HepG2 (cell line): ENCODE measurements around the gene RFTN1. TPM values are rescaled to one million over a fixed set of nuclear protein-coding genes. Genes with fewer than 3 reads are reported as not detected.

Experiments used
- ATAC-seq: fragments of 200-7000 bp; cut with Tn5 transposase; 3 replicates; pipeline ENCODE4 v1.9.1; 2020; ENCODE audit warnings: mild to moderate bottlenecking, moderate library complexity
- BruUV-seq: library from RNA; stranded (reverse); fragments of 400-500 nt; replicated peaks from 2 replicates; lab custom pipeline; 2021; lab: Mats Ljungman, UMichigan
- CTCF ChIA-PET: fragments of 300-600 bp; formaldehyde crosslinking; extraction: SDS; loops from one replicate; lab custom pipeline; 2021; ENCODE audit warnings: low total read pairs, inconsistent platforms, low intra/inter-chr PET ratio; lab: Yijun Ruan, JAX
- POLR2A ChIA-PET: fragments of 350-600 bp; sonication (Branson Sonifier 250); formaldehyde crosslinking; loops from one replicate; lab custom pipeline; 2020; ENCODE audit warnings: antibody characterized with exemption, inconsistent platforms; lab: Yijun Ruan, JAX
- DNase-seq: peaks from one replicate; pipeline ENCODE4 v3.0.0-alpha.2; 2015; ENCODE audit warnings: low spot score
- FAIRE-seq: peaks from 3 replicates; lab custom pipeline; 2011; peaks lifted over from hg19 to GRCh38; lab: Jason Lieb, UNC
- H2AFZ ChIP-seq: one replicate; pipeline ENCODE4 v1.6.1; 2011; ENCODE audit warnings: low read length, inconsistent platforms
- H3K27ac ChIP-seq: fragments of 300-600 bp; 3 replicates; pipeline ENCODE4 v1.8.0; 2011; ENCODE audit warnings: mixed run types, mild to moderate bottlenecking, mixed read lengths, low read length, inconsistent platforms; ENCODE audit not compliant: insufficient read depth; ENCODE audit errors: extremely low read length
- H3K27me3 ChIP-seq, 2 experiments: fragments of 200-600 bp in 1 of 2; 2 replicates in 1 of 2; 3 replicates in 1 of 2; pipeline versions ENCODE4 v1.6.0 to v1.8.0; 2011; ENCODE audit warnings: low read length in 2 of 2, mild to moderate bottlenecking in 2 of 2, moderate library complexity in 2 of 2, inconsistent platforms in 1 of 2; ENCODE audit not compliant: insufficient read depth in 2 of 2, control insufficient read depth in 1 of 2
- H3K36me3 ChIP-seq, 2 experiments: fragments of 200-600 bp in 1 of 2; replicated peaks in 1 of 2; 2 replicates in 1 of 2; 3 replicates in 1 of 2; pipeline versions ENCODE4 v1.5.1 to v1.8.0; 2011; ENCODE audit warnings: low read length in 2 of 2, inconsistent platforms in 1 of 2; ENCODE audit not compliant: insufficient read depth in 2 of 2, control insufficient read depth in 1 of 2
- H3K4me1 ChIP-seq: 2 replicates; pipeline ENCODE4 v1.5.1; 2012; ENCODE audit warnings: low read length, inconsistent platforms; ENCODE audit not compliant: insufficient read depth
- H3K4me2 ChIP-seq: 2 replicates; pipeline ENCODE4 v1.6.0; 2011; ENCODE audit warnings: low read depth, low read length, inconsistent platforms
- H3K4me3 ChIP-seq, 3 experiments: fragments of 200-600 bp in 1 of 3; sonication (generic), shearing (Covaris generic) in 1 of 3; replicated peaks in 1 of 3; 2 replicates each; pipeline ENCODE4 v1.5.1; 2011 to 2016; ENCODE audit warnings: low read length in 3 of 3, inconsistent platforms in 2 of 3, low read depth in 2 of 3, mild to moderate bottlenecking in 2 of 3, control low read depth in 1 of 3, mixed read lengths in 1 of 3; ENCODE audit not compliant: insufficient read depth in 1 of 3
- H3K79me2 ChIP-seq: one replicate; pipeline ENCODE4 v1.6.1; 2011; ENCODE audit warnings: low read length, inconsistent platforms; ENCODE audit not compliant: insufficient read depth
- H3K9ac ChIP-seq: 2 replicates; pipeline ENCODE4 v1.6.0; 2011; ENCODE audit warnings: mild to moderate bottlenecking, low read depth, low read length, inconsistent platforms; ENCODE audit not compliant: insufficient read depth
- H3K9me3 ChIP-seq: 2 replicates; pipeline ENCODE4 v1.5.1; 2012; ENCODE audit warnings: mild to moderate bottlenecking, low read length
- H4K20me1 ChIP-seq: 2 replicates; pipeline ENCODE4 v1.6.0; 2011; ENCODE audit warnings: inconsistent platforms, mild to moderate bottlenecking, low read length, moderate library complexity; ENCODE audit not compliant: insufficient read depth
- GATA4 ChIP-seq: sonication (generic); IDR thresholded peaks from 2 replicates; pipeline ENCODE4 v1.6.1; 2016; ENCODE audit warnings: antibody characterized with exemption, low read depth, borderline replicate concordance
- HOXA9 ChIP-seq: sonication (generic); formaldehyde crosslinking; IDR thresholded peaks from 2 replicates; pipeline ENCODE4 v1.8.1; 2022; ENCODE audit warnings: missing genetic modification reagents, mild to moderate bottlenecking, moderate library complexity, borderline replicate concordance
- PHF21A ChIP-seq: sonication (generic); formaldehyde crosslinking; IDR thresholded peaks from 2 replicates; pipeline ENCODE4 v1.5.0; 2020; ENCODE audit warnings: mild to moderate bottlenecking, missing genetic modification reagents
- PRMT3 ChIP-seq: sonication (generic); formaldehyde crosslinking; IDR thresholded peaks from 2 replicates; pipeline ENCODE4 v1.8.1; 2022; ENCODE audit warnings: low read depth, mild to moderate bottlenecking, moderate library complexity, missing genetic modification reagents, borderline replicate concordance
- SAP130 ChIP-seq: IDR thresholded peaks from 2 replicates; pipeline ENCODE4 v1.6.1; 2016; ENCODE audit warnings: low read depth
- ZNF260 ChIP-seq: sonication (generic); formaldehyde crosslinking; IDR thresholded peaks from 2 replicates; pipeline ENCODE4 v1.4.0; 2020; ENCODE audit warnings: missing genetic modification reagents, low read depth, mild to moderate bottlenecking, borderline replicate concordance
- ZNF367 ChIP-seq: sonication (generic); formaldehyde crosslinking; IDR thresholded peaks from 2 replicates; pipeline ENCODE4 v1.4.0; 2020; ENCODE audit warnings: missing genetic modification reagents, borderline replicate concordance
- ZNF674 ChIP-seq: sonication (generic); formaldehyde crosslinking; IDR thresholded peaks from 2 replicates; pipeline ENCODE4 v1.5.0; 2020; ENCODE audit warnings: low read depth, mild to moderate bottlenecking, missing genetic modification reagents
- ZNF678 ChIP-seq: sonication (generic); formaldehyde crosslinking; IDR thresholded peaks from 2 replicates; pipeline ENCODE4 v1.4.0; 2020; ENCODE audit warnings: mild to moderate bottlenecking, missing genetic modification reagents
- WGBS: methylation state at CpG from one replicate; pipeline ENCODE4 v1.1.6; 2017; ENCODE audit warnings: low lambda C conversion rate; 5-methylcytosine and 5-hydroxymethylcytosine counted together
- in situ Hi-C: cut with HindIII; loops from 2 replicates; pipeline ENCODE4 v1.10.0; 2017; ENCODE audit warnings: low pct_unique_long_range_greater_than_20kb; ENCODE audit not compliant: extremely low pct_ligation_motif_present
- intact Hi-C: fragments of 100-400 bp; cut with micrococcal nuclease; formaldehyde crosslinking; loops from one replicate; pipeline ENCODE4 v1.10.0; 2022; ENCODE audit not compliant: unreplicated experiment
- polyA plus RNA-seq, 8 experiments: library from polyadenylated mRNA; depleted of rRNA in 3 of 8; stranded (reverse) in 7 of 8; unstranded in 1 of 8; fragments of >200 nt; fragmentation: Illumina TruSeq in 4 of 8; extraction: Trizol in 4 of 8; gene quantifications; 2 replicates each; pipeline versions ENCODE4 v1.2.1 to v1.2.3, GENCODE V29; 2011 to 2016; ENCODE audit warnings: low read depth in 4 of 8, missing spikeins in 1 of 8, mixed read lengths in 1 of 8; ENCODE audit not compliant: insufficient read depth in 1 of 8
- total RNA-seq, 5 experiments: library from RNA; depleted of rRNA; stranded (reverse); fragments of >200 nt; fragmentation: Illumina TruSeq; extraction: Trizol; gene quantifications; 2 replicates each; pipeline ENCODE4 v1.2.3, GENCODE V29; 2016; ENCODE audit warnings: low read depth in 1 of 5
- TF ChIP-seq, protein P1 (sequence below): sonication (generic); formaldehyde crosslinking; IDR thresholded peaks from 2 replicates; pipeline ENCODE4 v1.5.1; 2020; ENCODE audit warnings: missing genetic modification reagents, mild to moderate bottlenecking, borderline replicate concordance
- TF ChIP-seq, protein P2 (sequence below): sonication (generic); formaldehyde crosslinking; IDR thresholded peaks from 2 replicates; pipeline ENCODE4 v1.4.0; 2020; ENCODE audit warnings: mild to moderate bottlenecking, low read depth, missing genetic modification reagents
- TF ChIP-seq, protein P3 (sequence below): sonication (generic); formaldehyde crosslinking; IDR thresholded peaks from 2 replicates; pipeline ENCODE4 v1.5.0; 2020; ENCODE audit warnings: mild to moderate bottlenecking, missing genetic modification reagents

RFTN1 gene
- total and polyA plus RNA-seq, 2 of the 13 experiments (the other 11 are each of a cell fraction or from before 2014, with no cell fraction given), result not detected

DNA sequence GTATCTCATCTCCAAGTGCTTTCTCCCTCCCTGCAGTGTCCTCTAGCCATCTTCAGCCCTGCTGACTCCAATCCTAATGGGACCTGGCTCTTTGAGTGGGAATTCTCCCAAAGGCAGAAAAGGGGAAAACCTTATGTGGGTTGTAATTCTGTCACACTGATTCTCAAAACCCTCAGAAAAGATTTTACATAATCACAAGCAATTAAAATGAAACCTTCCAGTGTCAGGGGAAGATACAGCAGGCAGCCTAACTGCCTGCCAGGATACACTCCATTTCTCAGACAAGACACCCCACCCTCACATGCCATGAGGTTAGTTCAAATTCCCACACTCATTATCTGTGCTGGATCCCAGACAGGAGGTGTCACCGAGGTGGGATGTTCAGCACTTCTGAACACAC is 121.4 kb downstream of the RFTN1 start:
- Histone ChIP-seq H4K20me1 (no peaks in the 10 kb centered on the region), H3K79me2 (no peaks in the 10 kb centered on the region), H2AFZ (no peak overlapping the region), H3K4me1 (no peaks in the 10 kb centered on the region), H3K9me3 (no peaks in the 10 kb centered on the region), H3K27ac (no peak overlapping the region), H3K9ac (no peak overlapping the region), H3K27me3 (no peaks in the 10 kb centered on the region), H3K36me3 (no peaks in the 10 kb centered on the region), H3K4me3 (no peak overlapping the region), H3K4me2 (no peak overlapping the region)
- no peak for TF ChIP-seq ZNF674
- TF ChIP-seq ZNF367, result no peak
- WGBS, result 22% methylated on average over 1 of the region's 1 CpG
- POLR2A ChIA-PET, result no interaction called here
- CTCF ChIA-PET, result no interaction called here
- ATAC-seq, result no peak
- DNase-seq, result no peak
- in situ Hi-C loops, result no loop called here
- no peak for FAIRE-seq
- intact Hi-C loops, result no loop called here
- no TSS peak for BruUV-seq

DNA sequence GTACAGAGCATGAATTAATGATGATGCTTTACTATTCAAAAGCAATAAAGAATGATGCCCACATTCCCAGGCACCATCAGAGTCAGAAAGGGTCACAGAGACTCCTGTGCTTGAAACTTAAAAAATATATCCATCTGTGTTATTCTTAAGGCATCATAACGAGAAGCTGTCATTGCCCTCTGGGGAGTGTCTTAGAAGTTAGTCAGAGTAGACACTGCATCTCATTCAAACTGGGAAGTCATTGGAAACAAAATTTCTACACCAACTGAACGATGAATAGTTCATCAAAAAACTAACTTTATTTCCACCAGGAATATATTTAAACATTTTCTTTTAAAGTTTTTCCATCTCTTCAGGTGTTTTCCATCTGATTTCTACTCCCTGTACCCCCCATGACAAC is 122.9 kb downstream of the RFTN1 start:
- POLR2A ChIA-PET, result no interaction called here
- H3K4me2 ChIP-seq, result no peak overlapping the region
- BruUV-seq, result no TSS peak
- intact Hi-C loops (no loop called here), in situ Hi-C loops (no loop called here)
- H3K4me3 ChIP-seq, result no peak overlapping the region
- no peaks in the 10 kb centered on the region for H3K4me1 ChIP-seq
- WGBS, result 35% methylated on average over 2 of the region's 2 CpGs
- no peaks in the 10 kb centered on the region for H3K9me3 ChIP-seq
- no peak overlapping the region for H2AFZ ChIP-seq
- CTCF ChIA-PET, result no interaction called here
- H3K9ac ChIP-seq, result no peak overlapping the region
- H3K79me2 ChIP-seq, result no peaks in the 10 kb centered on the region
- DNase-seq, result no peak
- TF ChIP-seq, protein P1, sequence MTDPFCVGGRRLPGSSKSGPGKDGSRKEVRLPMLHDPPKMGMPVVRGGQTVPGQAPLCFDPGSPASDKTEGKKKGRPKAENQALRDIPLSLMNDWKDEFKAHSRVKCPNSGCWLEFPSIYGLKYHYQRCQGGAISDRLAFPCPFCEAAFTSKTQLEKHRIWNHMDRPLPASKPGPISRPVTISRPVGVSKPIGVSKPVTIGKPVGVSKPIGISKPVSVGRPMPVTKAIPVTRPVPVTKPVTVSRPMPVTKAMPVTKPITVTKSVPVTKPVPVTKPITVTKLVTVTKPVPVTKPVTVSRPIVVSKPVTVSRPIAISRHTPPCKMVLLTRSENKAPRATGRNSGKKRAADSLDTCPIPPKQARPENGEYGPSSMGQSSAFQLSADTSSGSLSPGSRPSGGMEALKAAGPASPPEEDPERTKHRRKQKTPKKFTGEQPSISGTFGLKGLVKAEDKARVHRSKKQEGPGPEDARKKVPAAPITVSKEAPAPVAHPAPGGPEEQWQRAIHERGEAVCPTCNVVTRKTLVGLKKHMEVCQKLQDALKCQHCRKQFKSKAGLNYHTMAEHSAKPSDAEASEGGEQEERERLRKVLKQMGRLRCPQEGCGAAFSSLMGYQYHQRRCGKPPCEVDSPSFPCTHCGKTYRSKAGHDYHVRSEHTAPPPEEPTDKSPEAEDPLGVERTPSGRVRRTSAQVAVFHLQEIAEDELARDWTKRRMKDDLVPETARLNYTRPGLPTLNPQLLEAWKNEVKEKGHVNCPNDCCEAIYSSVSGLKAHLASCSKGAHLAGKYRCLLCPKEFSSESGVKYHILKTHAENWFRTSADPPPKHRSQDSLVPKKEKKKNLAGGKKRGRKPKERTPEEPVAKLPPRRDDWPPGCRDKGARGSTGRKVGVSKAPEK (CRISPR knock-in tag), result no peak
- TF ChIP-seq SAP130 (no peak), PHF21A (no peak), ZNF260 (no peak), GATA4 (no peak), PRMT3 (CRISPR knock-in tag) (no peak), HOXA9 (CRISPR knock-in tag) (no peak), ZNF678 (no peak)
- TF ChIP-seq, protein P2, sequence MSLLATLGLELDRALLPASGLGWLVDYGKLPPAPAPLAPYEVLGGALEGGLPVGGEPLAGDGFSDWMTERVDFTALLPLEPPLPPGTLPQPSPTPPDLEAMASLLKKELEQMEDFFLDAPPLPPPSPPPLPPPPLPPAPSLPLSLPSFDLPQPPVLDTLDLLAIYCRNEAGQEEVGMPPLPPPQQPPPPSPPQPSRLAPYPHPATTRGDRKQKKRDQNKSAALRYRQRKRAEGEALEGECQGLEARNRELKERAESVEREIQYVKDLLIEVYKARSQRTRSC, result no peak
- TF ChIP-seq, protein P3, sequence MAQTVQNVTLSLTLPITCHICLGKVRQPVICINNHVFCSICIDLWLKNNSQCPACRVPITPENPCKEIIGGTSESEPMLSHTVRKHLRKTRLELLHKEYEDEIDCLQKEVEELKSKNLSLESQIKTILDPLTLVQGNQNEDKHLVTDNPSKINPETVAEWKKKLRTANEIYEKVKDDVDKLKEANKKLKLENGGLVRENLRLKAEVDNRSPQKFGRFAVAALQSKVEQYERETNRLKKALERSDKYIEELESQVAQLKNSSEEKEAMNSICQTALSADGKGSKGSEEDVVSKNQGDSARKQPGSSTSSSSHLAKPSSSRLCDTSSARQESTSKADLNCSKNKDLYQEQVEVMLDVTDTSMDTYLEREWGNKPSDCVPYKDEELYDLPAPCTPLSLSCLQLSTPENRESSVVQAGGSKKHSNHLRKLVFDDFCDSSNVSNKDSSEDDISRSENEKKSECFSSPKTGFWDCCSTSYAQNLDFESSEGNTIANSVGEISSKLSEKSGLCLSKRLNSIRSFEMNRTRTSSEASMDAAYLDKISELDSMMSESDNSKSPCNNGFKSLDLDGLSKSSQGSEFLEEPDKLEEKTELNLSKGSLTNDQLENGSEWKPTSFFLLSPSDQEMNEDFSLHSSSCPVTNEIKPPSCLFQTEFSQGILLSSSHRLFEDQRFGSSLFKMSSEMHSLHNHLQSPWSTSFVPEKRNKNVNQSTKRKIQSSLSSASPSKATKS (CRISPR knock-in tag), result no peak
- H3K27me3 ChIP-seq, result no peaks in the 10 kb centered on the region
- no peaks in the 10 kb centered on the region for H3K36me3 ChIP-seq
- no peak overlapping the region for H3K27ac ChIP-seq
- no peak for FAIRE-seq
- no peak for ATAC-seq
- H4K20me1 ChIP-seq, result no peaks in the 10 kb centered on the region
